MCF 10A (cell line): ENCODE data around the gene STIMATE. TPM values are rescaled to one million over a fixed set of nuclear protein-coding genes. Genes with fewer than 3 reads are reported as not detected.

Experiments
- BruUV-seq: library from RNA; stranded (reverse); fragments of 400-500 nt; replicated peaks from 2 replicates; lab custom pipeline; 2021; lab: Mats Ljungman, UMichigan
- CTCF ChIA-PET: fragments of 300-600 bp; sonication (Branson Sonifier 250); formaldehyde crosslinking; extraction: SDS; loops from one replicate; lab custom pipeline; 2021; ENCODE audit warnings: antibody characterized with exemption, inconsistent platforms; lab: Yijun Ruan, JAX
- POLR2A ChIA-PET: fragments of 300-600, 350-650 bp; sonication (Branson Sonifier 250); formaldehyde crosslinking; extraction: SDS; loops from one replicate; lab custom pipeline; 2020; ENCODE audit warnings: antibody characterized with exemption, inconsistent platforms; lab: Yijun Ruan, JAX
- DNase-seq: peaks from one replicate; pipeline ENCODE4 v3.0.0-alpha.2; 2018; ENCODE audit not compliant: unreplicated experiment
- H3K27ac Mint-ChIP-seq: one replicate; pipeline ENCODE4 v1.8.0; 2022; ENCODE audit warnings: mild to moderate bottlenecking, low read depth, mixed read lengths; ENCODE audit not compliant: unreplicated experiment
- H3K27me3 Mint-ChIP-seq: one replicate; pipeline ENCODE4 v1.8.0; 2022; ENCODE audit warnings: mixed read lengths; ENCODE audit not compliant: insufficient read depth, unreplicated experiment
- H3K36me3 Mint-ChIP-seq: one replicate; pipeline ENCODE4 v1.8.0; 2022; ENCODE audit warnings: mild to moderate bottlenecking, moderate library complexity, mixed read lengths; ENCODE audit not compliant: insufficient read depth, unreplicated experiment
- H3K4me1 Mint-ChIP-seq: one replicate; pipeline ENCODE4 v1.8.0; 2022; ENCODE audit warnings: mixed read lengths; ENCODE audit not compliant: insufficient read depth, unreplicated experiment
- H3K4me3 Mint-ChIP-seq: one replicate; pipeline ENCODE4 v1.8.0; 2022; ENCODE audit warnings: mild to moderate bottlenecking, moderate library complexity, mixed read lengths; ENCODE audit not compliant: unreplicated experiment
- H3K9me3 Mint-ChIP-seq: one replicate; pipeline ENCODE4 v1.8.0; 2022; ENCODE audit warnings: mixed read lengths; ENCODE audit not compliant: unreplicated experiment
- intact Hi-C: fragments of 100-400 bp; cut with micrococcal nuclease; formaldehyde crosslinking; loops from 2 replicates; pipeline ENCODE4 v1.14.1; 2022
- total RNA-seq: library from RNA; stranded (reverse); gene quantifications from 2 replicates; pipeline ENCODE4 v1.2.3, GENCODE V29; 2022
- TF ChIP-seq, protein P1 (sequence below): fragments of 200-600 bp; IDR thresholded peaks from one replicate; pipeline ENCODE4 v1.8.0; 2022; ENCODE audit warnings: antibody characterized with exemption, mild to moderate bottlenecking; ENCODE audit not compliant: unreplicated experiment

Gene STIMATE
- total RNA-seq, 1 experiment from 2014 or later, result 12.0 TPM

DNA sequence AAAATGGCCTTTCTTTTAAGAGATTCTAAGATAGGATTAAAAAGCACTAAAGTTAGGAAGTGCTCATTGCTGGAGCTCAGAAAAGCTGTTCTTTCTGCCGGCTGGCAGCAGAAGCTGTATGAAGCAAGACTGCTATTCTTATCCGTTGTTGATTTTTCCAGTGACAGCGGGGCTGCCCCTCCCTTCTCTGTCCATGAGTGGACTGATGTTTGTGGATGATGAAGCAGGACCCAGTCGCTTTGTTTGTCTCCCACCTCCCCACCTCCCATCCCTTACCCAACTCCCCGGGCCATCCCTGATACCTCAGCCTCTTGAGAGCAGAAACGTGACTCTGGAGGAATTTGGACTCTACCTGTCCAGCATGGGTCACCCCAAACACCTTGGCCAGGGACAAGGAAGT, 52.2 kb downstream of the STIMATE start:
- Mint-ChIP-seq H3K27me3 (no peaks in the 10 kb centered on the region), H3K36me3 (no peaks in the 10 kb centered on the region), H3K27ac (no peak overlapping the region), H3K9me3 (no peaks in the 10 kb centered on the region), H3K4me3 (no peak overlapping the region), H3K4me1 (no peaks in the 10 kb centered on the region)
- ChIA-PET POLR2A (no interaction called here), CTCF (interaction anchor here (0.6 to 1.3 kb wide), 5 partner anchors 8 to 470 kb away, joined by 3 to 4 read pairs (median 3); no protein-coding TSS in a partner anchor)
- TF ChIP-seq, protein P1, sequence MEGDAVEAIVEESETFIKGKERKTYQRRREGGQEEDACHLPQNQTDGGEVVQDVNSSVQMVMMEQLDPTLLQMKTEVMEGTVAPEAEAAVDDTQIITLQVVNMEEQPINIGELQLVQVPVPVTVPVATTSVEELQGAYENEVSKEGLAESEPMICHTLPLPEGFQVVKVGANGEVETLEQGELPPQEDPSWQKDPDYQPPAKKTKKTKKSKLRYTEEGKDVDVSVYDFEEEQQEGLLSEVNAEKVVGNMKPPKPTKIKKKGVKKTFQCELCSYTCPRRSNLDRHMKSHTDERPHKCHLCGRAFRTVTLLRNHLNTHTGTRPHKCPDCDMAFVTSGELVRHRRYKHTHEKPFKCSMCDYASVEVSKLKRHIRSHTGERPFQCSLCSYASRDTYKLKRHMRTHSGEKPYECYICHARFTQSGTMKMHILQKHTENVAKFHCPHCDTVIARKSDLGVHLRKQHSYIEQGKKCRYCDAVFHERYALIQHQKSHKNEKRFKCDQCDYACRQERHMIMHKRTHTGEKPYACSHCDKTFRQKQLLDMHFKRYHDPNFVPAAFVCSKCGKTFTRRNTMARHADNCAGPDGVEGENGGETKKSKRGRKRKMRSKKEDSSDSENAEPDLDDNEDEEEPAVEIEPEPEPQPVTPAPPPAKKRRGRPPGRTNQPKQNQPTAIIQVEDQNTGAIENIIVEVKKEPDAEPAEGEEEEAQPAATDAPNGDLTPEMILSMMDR, result no peak
- intact Hi-C loops, result no loop called here
- DNase-seq, result no peak
- BruUV-seq, result no TSS peak

DNA sequence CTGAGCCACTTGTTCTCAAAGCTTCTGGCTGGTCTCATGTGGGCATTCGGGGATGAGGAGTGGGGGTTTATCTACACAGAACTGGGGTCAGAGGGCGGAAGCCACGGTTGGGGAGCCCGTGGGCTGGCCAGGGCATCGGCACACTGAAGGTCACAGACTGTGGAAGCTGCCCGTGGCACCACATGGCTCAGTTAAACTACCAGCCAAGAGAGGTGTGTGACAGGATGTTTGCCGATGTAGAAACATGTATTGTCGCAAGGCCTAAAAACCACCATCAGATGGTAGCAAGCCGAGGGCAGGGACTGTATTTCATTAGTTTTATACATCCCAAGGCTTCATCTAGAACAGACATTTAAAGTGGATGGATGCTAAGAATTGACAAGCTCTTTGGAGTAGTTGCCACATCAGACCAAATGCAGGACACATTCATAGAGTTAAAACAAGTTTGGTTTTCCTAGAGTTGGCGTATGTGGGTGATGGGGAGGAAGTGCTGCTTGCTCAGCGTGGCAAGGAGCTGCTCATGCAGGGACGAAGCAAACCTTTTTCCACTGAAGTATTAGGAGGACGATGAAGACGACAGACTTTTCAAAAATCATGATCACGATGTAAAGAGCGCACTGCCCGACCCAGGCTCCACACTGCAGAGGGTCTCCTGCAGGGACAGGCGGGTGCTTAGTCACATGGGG, 52.9 kb downstream of the STIMATE start:
- TF ChIP-seq, protein P1, result no peak
- no peaks in the 10 kb centered on the region for H3K9me3 Mint-ChIP-seq
- CTCF ChIA-PET, result interaction anchor here (1.3 kb wide), 1 partner anchor 9 kb away, joined by 3 read pairs; no protein-coding TSS in a partner anchor
- no peak overlapping the region for H3K4me3 Mint-ChIP-seq
- H3K27ac Mint-ChIP-seq, result no peak overlapping the region
- no peak for DNase-seq
- intact Hi-C loops, result no loop called here
- POLR2A ChIA-PET, result no interaction called here
- BruUV-seq, result no TSS peak
- H3K4me1 Mint-ChIP-seq, result no peaks in the 10 kb centered on the region
- H3K27me3 Mint-ChIP-seq, result no peaks in the 10 kb centered on the region
- H3K36me3 Mint-ChIP-seq, result no peaks in the 10 kb centered on the region

DNA sequence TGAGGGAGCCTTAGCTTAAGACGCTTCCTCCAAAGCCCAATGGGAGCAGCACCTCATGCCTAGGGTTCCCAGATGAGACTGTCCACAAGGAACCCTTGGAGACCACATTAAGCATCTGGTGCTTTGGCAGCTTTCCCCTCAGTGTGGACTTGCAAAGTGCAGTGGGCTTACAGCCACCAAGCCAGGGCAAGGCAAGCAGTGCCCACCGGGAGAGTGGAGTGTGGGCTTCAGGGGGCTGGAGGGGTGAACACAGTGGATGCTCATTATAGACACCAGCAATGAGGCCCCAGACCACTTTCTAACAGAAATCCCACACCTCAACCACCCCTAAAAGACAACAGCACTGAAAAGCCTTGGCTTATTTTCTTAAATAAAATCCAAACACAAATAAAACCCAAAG, 53.5 kb downstream of the STIMATE start:
- TF ChIP-seq, protein P1, result no peak
- no peaks in the 10 kb centered on the region for H3K4me1 Mint-ChIP-seq
- CTCF ChIA-PET, result interaction anchor here (0.9 to 1.3 kb wide), 2 partner anchors 9 to 351 kb away, joined by 3 read pairs; no protein-coding TSS in a partner anchor
- H3K36me3 Mint-ChIP-seq, result no peaks in the 10 kb centered on the region
- H3K27me3 Mint-ChIP-seq, result no peaks in the 10 kb centered on the region
- H3K9me3 Mint-ChIP-seq, result no peaks in the 10 kb centered on the region
- no peak for DNase-seq
- H3K4me3 Mint-ChIP-seq, result no peak overlapping the region
- intact Hi-C loops, result no loop called here
- POLR2A ChIA-PET, result no interaction called here
- BruUV-seq, result no TSS peak
- no peak overlapping the region for H3K27ac Mint-ChIP-seq

DNA sequence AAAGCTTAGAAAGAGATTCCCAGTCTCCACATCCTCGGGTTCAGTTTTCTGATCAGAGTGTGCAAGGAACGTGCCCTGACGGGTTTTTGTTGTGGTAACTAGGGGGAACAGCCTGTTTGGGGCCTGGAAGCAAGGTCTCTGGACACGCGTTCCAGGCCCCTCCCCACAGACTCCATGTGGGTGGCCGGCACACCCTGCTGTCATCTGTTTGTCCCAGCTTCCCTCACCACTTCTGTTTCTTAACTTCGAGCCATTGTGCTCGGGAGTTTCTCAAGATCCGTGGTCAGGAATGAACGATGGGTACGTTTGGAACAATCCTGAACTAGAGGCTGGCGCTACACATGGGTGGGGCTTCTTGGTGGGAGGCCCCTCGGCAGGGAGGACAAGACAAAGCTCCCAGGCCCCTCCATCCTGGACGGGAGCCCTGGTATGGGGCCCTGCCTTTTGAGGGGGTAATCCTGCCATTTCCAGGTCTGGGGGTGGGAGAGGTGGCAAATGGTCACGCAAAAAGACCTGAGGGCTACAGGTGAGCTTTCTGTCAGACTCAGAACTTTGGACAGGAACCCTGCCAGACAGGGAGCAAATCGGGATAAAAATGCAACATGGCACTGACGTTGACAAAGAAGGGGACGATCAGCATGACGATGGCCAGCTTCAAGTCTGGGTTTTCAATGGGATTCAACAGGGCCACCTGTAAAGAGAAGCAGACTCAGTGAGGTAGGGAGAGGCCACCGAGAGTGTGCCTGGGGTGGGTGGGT, 54.1 kb downstream of the STIMATE start:
- ChIA-PET CTCF (interaction anchor here (0.5 to 1.5 kb wide), 5 partner anchors 8 to 352 kb away, joined by 3 to 7 read pairs (median 3); no protein-coding TSS in a partner anchor), POLR2A (no interaction called here)
- H3K4me3 Mint-ChIP-seq, result no peak overlapping the region
- no peak for DNase-seq
- H3K36me3 Mint-ChIP-seq, result no peaks in the 10 kb centered on the region
- H3K4me1 Mint-ChIP-seq, result no peaks in the 10 kb centered on the region
- H3K27me3 Mint-ChIP-seq, result no peaks in the 10 kb centered on the region
- TF ChIP-seq, protein P1, result no peak
- no peaks in the 10 kb centered on the region for H3K9me3 Mint-ChIP-seq
- no peak overlapping the region for H3K27ac Mint-ChIP-seq
- no TSS peak for BruUV-seq
- intact Hi-C loops, result no loop called here
